Measurements from ENCODE around the gene DPF3. TPM values are rescaled to one million over a fixed set of nuclear protein-coding genes. Genes with fewer than 3 reads are reported as not detected.

The DPF3 gene
- total RNA-seq, 1 donor from 2014 or later: 0.86 TPM

- TF ChIP-seq, protein P1, sequence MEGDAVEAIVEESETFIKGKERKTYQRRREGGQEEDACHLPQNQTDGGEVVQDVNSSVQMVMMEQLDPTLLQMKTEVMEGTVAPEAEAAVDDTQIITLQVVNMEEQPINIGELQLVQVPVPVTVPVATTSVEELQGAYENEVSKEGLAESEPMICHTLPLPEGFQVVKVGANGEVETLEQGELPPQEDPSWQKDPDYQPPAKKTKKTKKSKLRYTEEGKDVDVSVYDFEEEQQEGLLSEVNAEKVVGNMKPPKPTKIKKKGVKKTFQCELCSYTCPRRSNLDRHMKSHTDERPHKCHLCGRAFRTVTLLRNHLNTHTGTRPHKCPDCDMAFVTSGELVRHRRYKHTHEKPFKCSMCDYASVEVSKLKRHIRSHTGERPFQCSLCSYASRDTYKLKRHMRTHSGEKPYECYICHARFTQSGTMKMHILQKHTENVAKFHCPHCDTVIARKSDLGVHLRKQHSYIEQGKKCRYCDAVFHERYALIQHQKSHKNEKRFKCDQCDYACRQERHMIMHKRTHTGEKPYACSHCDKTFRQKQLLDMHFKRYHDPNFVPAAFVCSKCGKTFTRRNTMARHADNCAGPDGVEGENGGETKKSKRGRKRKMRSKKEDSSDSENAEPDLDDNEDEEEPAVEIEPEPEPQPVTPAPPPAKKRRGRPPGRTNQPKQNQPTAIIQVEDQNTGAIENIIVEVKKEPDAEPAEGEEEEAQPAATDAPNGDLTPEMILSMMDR (conservative IDR thresholded peaks at IDR 0.05; ENCODE audit: low read depth, low read length): no peak
- no peak overlapping the region for H3K4me3 ChIP-seq (ENCODE audit: low read depth, low read length)
- no peak for DNase-seq (ENCODE audit: low read depth)
Measured at GRCh38 chr14:72708222-72708621, 185.7 kb downstream of the DPF3 start.

DNA sequence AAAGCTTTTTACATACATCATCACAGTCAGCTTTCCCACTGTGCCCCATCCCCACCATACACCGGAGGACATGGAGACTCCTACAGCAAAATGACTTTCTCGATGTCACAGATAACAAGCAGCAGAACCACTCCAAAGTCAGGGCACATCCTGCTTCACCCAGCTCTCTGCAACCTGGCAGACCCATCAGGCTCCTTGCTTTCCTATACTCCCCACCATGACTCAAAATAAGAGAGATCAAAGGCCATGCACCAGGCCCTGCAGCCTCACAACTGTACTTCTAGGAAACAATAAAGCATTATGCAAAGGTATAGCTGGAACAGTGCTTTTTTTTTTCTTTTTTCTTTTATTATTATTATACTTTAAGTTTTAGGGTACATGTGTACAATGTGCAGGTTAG lies 187.4 kb downstream of the DPF3 start:
- H3K4me3 ChIP-seq (ENCODE audit: low read depth, low read length): no peak overlapping the region
- TF ChIP-seq, protein P1 (conservative IDR thresholded peaks at IDR 0.05; ENCODE audit: low read depth, low read length): no peak
- no peak for DNase-seq (ENCODE audit: low read depth)

DNA sequence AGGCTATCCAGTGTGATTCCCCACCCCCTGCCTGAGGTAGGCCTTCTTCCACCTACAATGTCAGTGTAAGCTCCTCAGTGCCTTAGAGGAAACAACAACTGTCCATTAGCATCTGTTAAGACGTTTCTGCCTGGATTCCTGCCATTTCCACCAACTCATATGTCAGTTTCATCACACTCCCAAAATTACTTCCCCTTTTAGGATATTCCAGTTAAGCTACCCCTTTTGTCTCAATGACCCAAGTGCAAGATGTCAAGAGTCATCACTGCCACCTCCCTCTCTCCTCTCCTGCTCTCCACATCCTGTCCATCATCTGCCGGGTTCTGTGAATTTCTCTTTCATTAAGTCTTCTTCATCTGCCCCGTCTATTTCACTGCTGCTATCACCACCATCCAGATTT lies 189.4 kb downstream of the DPF3 start:
- TF ChIP-seq, protein P1 (conservative IDR thresholded peaks at IDR 0.05; ENCODE audit: low read depth, low read length): no peak
- H3K4me3 ChIP-seq (ENCODE audit: low read depth, low read length): no peak overlapping the region
- no peak for DNase-seq (ENCODE audit: low read depth)

DNA sequence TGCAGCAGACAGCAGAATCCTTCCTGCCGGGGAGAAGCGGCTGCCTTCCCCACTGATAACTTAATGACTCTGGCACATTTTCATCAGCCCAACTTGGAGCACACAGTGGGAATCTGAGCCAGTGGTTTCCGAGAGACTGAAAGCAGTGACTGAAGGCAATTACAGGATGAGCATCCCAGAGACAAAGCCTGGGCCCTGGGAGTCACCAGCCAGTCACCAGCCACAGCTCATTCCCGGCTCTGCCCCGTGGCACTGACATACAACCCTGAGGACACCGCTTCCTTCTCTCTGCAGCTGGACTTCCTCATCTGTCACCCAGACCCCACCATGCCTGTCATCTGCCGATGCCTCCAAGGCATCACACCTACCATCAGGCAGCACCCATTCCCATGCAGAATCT lies 192.3 kb downstream of the DPF3 start:
- H3K4me3 ChIP-seq (ENCODE audit: low read depth, low read length): no peak overlapping the region
- no peak for DNase-seq (ENCODE audit: low read depth)
- TF ChIP-seq, protein P1 (conservative IDR thresholded peaks at IDR 0.05; ENCODE audit: low read depth, low read length): no peak

DNA sequence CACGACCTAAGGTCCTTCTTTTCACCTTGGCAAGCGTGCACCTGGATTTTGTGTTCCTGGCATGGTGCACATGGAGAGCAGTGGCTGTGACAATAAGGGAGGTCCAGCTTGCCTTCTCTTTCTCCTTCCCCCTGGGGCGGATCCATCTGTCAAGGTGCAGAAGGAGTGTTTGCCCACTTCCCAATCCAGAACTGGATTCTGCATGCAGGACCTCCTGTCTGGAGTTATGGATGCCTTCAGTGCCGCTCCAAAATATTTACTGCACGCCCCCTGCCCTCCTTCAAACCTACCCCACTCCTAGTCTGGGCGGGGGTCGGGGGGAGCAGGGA lies 192.7 kb downstream of the DPF3 start:
- no peak for DNase-seq (ENCODE audit: low read depth)
- no peak overlapping the region for H3K4me3 ChIP-seq (ENCODE audit: low read depth, low read length)
- TF ChIP-seq, protein P1 (conservative IDR thresholded peaks at IDR 0.05; ENCODE audit: low read depth, low read length): no peak

DNA sequence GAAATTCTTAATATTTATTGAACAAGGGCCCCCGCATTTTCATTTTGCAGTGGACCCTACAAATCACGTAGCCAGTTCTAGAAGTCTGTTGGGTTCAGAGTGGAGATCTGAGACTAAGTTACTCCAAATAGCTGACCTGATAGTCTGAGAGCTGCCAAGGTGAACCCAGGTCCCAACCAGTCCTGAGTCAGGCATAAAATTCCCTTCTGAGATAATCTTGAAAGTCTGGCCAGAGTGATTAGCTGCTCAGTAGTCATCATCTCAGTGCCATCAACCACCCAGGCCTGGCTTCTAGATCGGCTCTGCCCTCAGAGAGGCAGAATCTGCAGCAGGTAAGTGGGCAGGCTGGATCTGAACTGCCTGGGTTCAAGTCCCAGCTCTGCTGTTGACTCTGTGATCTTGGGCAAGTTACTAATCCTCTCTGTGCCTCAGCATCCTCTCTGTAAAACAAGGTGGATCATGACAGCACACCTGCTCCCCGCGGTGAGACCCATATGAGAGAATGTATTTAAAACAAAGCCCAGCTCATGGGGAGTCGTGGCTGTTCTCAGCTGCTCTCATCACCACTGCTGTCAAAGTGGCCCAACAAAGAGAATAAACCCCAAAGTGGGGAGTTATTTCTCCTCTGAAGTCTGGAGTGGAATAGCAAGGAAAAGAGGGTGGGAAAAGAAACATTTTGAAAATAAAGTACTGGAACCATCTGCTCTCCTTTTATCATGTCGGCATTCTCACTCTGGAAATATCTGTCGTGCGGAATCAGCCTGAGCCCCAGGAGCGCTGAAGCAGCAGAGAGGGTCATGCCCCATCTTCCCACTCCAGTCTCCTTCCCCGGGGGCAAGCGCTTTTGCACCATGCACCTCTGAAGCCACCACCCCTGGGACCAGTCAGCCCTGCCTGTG lies 193.3 kb downstream of the DPF3 start:
- TF ChIP-seq, protein P1 (conservative IDR thresholded peaks at IDR 0.05; ENCODE audit: low read depth, low read length): no peak
- no peak for DNase-seq (ENCODE audit: low read depth)

GRCh38 chr14:72699852-72700257 lies 194.0 kb downstream of the DPF3 start:
- H3K4me3 ChIP-seq (ENCODE audit: low read depth, low read length): no peak overlapping the region
- no peak for DNase-seq (ENCODE audit: low read depth)
- TF ChIP-seq, protein P1 (conservative IDR thresholded peaks at IDR 0.05; ENCODE audit: low read depth, low read length): no peak

More for the DNA sequence above, 193.3 kb downstream of the DPF3 start:
- no peak overlapping the region for H3K4me3 ChIP-seq (ENCODE audit: low read depth, low read length)

All from epithelial cell of proximal tubule (primary cell).